NCI-H526 treated with DMSO at 0.1 percent for 48 hours (cell line): ENCODE data around the gene PPP1R13L.

Experiments used
- DNase-seq: peaks from one replicate; lab custom pipeline; 2025; lab: John Stamatoyannopoulos, UW

Gene PPP1R13L

GRCh38 chr19:45364696-45365095 lies 40.2 kb downstream of the PPP1R13L start:
- DNase-seq: no peak

GRCh38 chr19:45363861-45364459 lies 40.9 kb downstream of the PPP1R13L start:
- DNase-seq: no peak

- DNase-seq: no peak
Observed at GRCh38 chr19:45362291-45362690, 42.6 kb downstream of the PPP1R13L start.

GRCh38 chr19:45361608-45362007 lies 43.3 kb downstream of the PPP1R13L start:
- DNase-seq: no peak

- no peak for DNase-seq
Observed at GRCh38 chr19:45358213-45358792, 46.6 kb downstream of the PPP1R13L start.

GRCh38 chr19:45357445-45357783 lies 47.5 kb downstream of the PPP1R13L start:
- no peak for DNase-seq

GRCh38 chr19:45356760-45357444 lies 48.0 kb downstream of the PPP1R13L start:
- no peak for DNase-seq

GRCh38 chr19:45355910-45356309 lies 49.0 kb downstream of the PPP1R13L start:
- no peak for DNase-seq

- no peak for DNase-seq
Observed at GRCh38 chr19:45355402-45355801, 49.5 kb downstream of the PPP1R13L start.

GRCh38 chr19:45354241-45354842 lies 50.5 kb downstream of the PPP1R13L start:
- DNase-seq: no peak

GRCh38 chr19:45352914-45353796 lies 51.7 kb downstream of the PPP1R13L start:
- no peak for DNase-seq

- DNase-seq: no peak
Observed at GRCh38 chr19:45352471-45352870, 52.4 kb downstream of the PPP1R13L start.

GRCh38 chr19:45352062-45352461 lies 52.8 kb downstream of the PPP1R13L start:
- DNase-seq: no peak

GRCh38 chr19:45351401-45351952 lies 53.4 kb downstream of the PPP1R13L start:
- DNase-seq: no peak

- DNase-seq: no peak
Observed at GRCh38 chr19:45350477-45351058, 54.3 kb downstream of the PPP1R13L start.

- no peak for DNase-seq
Observed at GRCh38 chr19:45349430-45349941, 55.4 kb downstream of the PPP1R13L start.

- DNase-seq: no peak
Observed at GRCh38 chr19:45349126-45349415, 55.8 kb downstream of the PPP1R13L start.

GRCh38 chr19:45348367-45349125 lies 56.3 kb downstream of the PPP1R13L start:
- DNase-seq: no peak

- no peak for DNase-seq
Observed at GRCh38 chr19:45347570-45348366, 57.1 kb downstream of the PPP1R13L start.

GRCh38 chr19:45346449-45346848 lies 58.4 kb downstream of the PPP1R13L start:
- peak; percentile 16 for DNase-seq
